GM18861 (cell line): ENCODE results near the gene PCYT1A.
"Not testable (repeated sequence)": the region's sequence is repeated elsewhere in the genome, so short reads cannot be mapped to it uniquely, and the experiment has no call there.

Source experiments
- ATAC-seq: cut with Tn5 transposase; IDR thresholded peaks from one replicate; pipeline ENCODE4 v1.9.1; 2021; ENCODE audit not compliant: unreplicated experiment

Gene PCYT1A

GRCh38 chr3:196194542-196194915 lies 93.0 kb downstream of the PCYT1A start:
- ATAC-seq = no peak

- no peak for ATAC-seq
Measured at GRCh38 chr3:196193736-196194541, 93.6 kb downstream of the PCYT1A start.

GRCh38 chr3:196193133-196193735 lies 94.3 kb downstream of the PCYT1A start:
- ATAC-seq = no peak

GRCh38 chr3:196192524-196193051 lies 94.9 kb downstream of the PCYT1A start:
- ATAC-seq = no peak

- no peak for ATAC-seq
Measured at GRCh38 chr3:196192036-196192523, 95.4 kb downstream of the PCYT1A start.

GRCh38 chr3:196189566-196190347 lies 97.8 kb downstream of the PCYT1A start:
- no peak for ATAC-seq

GRCh38 chr3:196186651-196187573 lies 100.6 kb downstream of the PCYT1A start:
- ATAC-seq = peak; percentile 40

- ATAC-seq = no peak
Measured at GRCh38 chr3:196184881-196185280, 102.6 kb downstream of the PCYT1A start.

- ATAC-seq = not testable (repeated sequence)
Measured at GRCh38 chr3:196184169-196184432, 103.4 kb downstream of the PCYT1A start.

- ATAC-seq = no peak
Measured at GRCh38 chr3:196181127-196181546, 106.4 kb downstream of the PCYT1A start.

GRCh38 chr3:196180346-196180745 lies 107.2 kb downstream of the PCYT1A start:
- ATAC-seq = no peak
